SK-N-SH (cell line): Measurements from ENCODE around the gene MLLT6. TPM values are rescaled to one million over a fixed set of nuclear protein-coding genes. Genes with fewer than 3 reads are reported as not detected.

ENCODE experiments used
- CTCF ChIA-PET: fragments of 300-600, 350-600 bp; formaldehyde crosslinking; extraction: SDS; loops from one replicate; lab custom pipeline; 2021; lab: Yijun Ruan, JAX
- POLR2A ChIA-PET: fragments of 350-600 bp; sonication (Branson Sonifier 250); formaldehyde crosslinking; extraction: SDS; loops from one replicate; lab custom pipeline; 2020; ENCODE audit warnings: antibody characterized with exemption, inconsistent platforms; lab: Yijun Ruan, JAX
- DNase-seq: peaks from one replicate; pipeline ENCODE4 v3.0.0; 2012
- H2AFZ ChIP-seq: fragments of 200-600 bp; sonication (generic); 2 replicates; pipeline ENCODE4 v1.8.1; 2016; ENCODE audit warnings: antibody characterized with exemption, mild to moderate bottlenecking, low read depth
- H3F3A ChIP-seq: fragments of 200-600 bp; sonication (generic); replicated peaks from 2 replicates; pipeline ENCODE3; 2016; ENCODE audit warnings: antibody characterized with exemption, mild to moderate bottlenecking; ENCODE audit not compliant: insufficient read depth
- H3K27ac ChIP-seq, 2 experiments: fragments of 200-500 bp in 1 of 2; fragments of 200-600 bp in 1 of 2; sonication (Bioruptor generic) in 1 of 2; sonication (generic), shearing (Covaris generic) in 1 of 2; 2 replicates each; pipeline versions ENCODE4 v1.5.1 to v1.6.1; 2014 to 2016; ENCODE audit warnings: low read depth in 2 of 2, inconsistent platforms in 1 of 2, low read length in 1 of 2, mild to moderate bottlenecking in 1 of 2, mixed read lengths in 1 of 2
- H3K27me3 ChIP-seq: fragments of 200-600 bp; sonication (generic), shearing (Covaris generic); 2 replicates; pipeline ENCODE4 v1.6.1; 2016; ENCODE audit warnings: mixed run types; ENCODE audit not compliant: insufficient read depth
- H3K36me3 ChIP-seq, 2 experiments: fragments of 200-500 bp in 1 of 2; fragments of 200-600 bp in 1 of 2; sonication (Bioruptor generic) in 1 of 2; sonication (generic) in 1 of 2; replicated peaks in 1 of 2; 2 replicates each; pipeline versions ENCODE3 to v1.5.1; 2014 to 2016; ENCODE audit warnings: low read length in 1 of 2, mild to moderate bottlenecking in 1 of 2; ENCODE audit not compliant: insufficient read depth in 2 of 2, control insufficient read depth in 1 of 2
- H3K4me1 ChIP-seq, 2 experiments: fragments of 200-500 bp in 1 of 2; fragments of 200-600 bp in 1 of 2; sonication (Bioruptor generic) in 1 of 2; sonication (generic), shearing (Covaris generic) in 1 of 2; 2 replicates each; pipeline versions ENCODE4 v1.5.1 to v1.6.1; 2014 to 2016; ENCODE audit warnings: low read depth in 1 of 2, low read length in 1 of 2, mixed run types in 1 of 2; ENCODE audit not compliant: insufficient read depth in 2 of 2, control insufficient read depth in 1 of 2
- H3K4me2 ChIP-seq: fragments of 200-600 bp; sonication (generic), shearing (Covaris generic); 2 replicates; pipeline ENCODE4 v1.6.1; 2017; ENCODE audit warnings: mixed run types
- H3K4me3 ChIP-seq, 2 experiments: fragments of 200-500 bp in 1 of 2; fragments of 200-600 bp in 1 of 2; sonication (Bioruptor generic) in 1 of 2; sonication (generic), shearing (Covaris generic) in 1 of 2; 2 replicates each; pipeline versions ENCODE4 v1.5.1 to v1.8.1; 2014 to 2016; ENCODE audit warnings: low read depth in 2 of 2, inconsistent platforms in 1 of 2, low read length in 1 of 2, mild to moderate bottlenecking in 1 of 2, mixed read lengths in 1 of 2, moderate library complexity in 1 of 2
- H3K79me2 ChIP-seq: fragments of 200-600 bp; sonication (generic); 2 replicates; pipeline ENCODE4 v1.8.1; 2017; ENCODE audit warnings: mild to moderate bottlenecking; ENCODE audit not compliant: insufficient read depth
- H3K9ac ChIP-seq: fragments of 200-600 bp; sonication (generic); 2 replicates; pipeline ENCODE4 v1.6.1; 2017; ENCODE audit warnings: mixed run types
- H3K9me2 ChIP-seq: fragments of 200-600 bp; sonication (generic); 2 replicates; pipeline ENCODE4 v1.6.1; 2017; ENCODE audit warnings: mixed run types
- H3K9me3 ChIP-seq: fragments of 200-600 bp; sonication (generic); 2 replicates; pipeline ENCODE4 v1.6.1; 2017; ENCODE audit warnings: mixed run types, mild to moderate bottlenecking, moderate library complexity
- H4K20me1 ChIP-seq: fragments of 200-600 bp; sonication (generic); 2 replicates; pipeline ENCODE4 v1.6.1; 2017; ENCODE audit warnings: mild to moderate bottlenecking, mixed run types; ENCODE audit not compliant: insufficient read depth
- CTCF ChIP-seq: fragments of 200-600 bp; sonication (generic); IDR thresholded peaks from 2 replicates; pipeline ENCODE4 v1.6.1; 2017; ENCODE audit warnings: antibody characterized with exemption, mild to moderate bottlenecking, moderate library complexity
- RFX5 ChIP-seq: IDR thresholded peaks from 2 replicates; pipeline ENCODE4 v1.6.1; 2012; ENCODE audit warnings: mild to moderate bottlenecking, improper control_type of control experiment, low read length
- TAF1 ChIP-seq: IDR thresholded peaks from 2 replicates; pipeline ENCODE4 v1.6.1; 2012; ENCODE audit warnings: low read depth, mild to moderate bottlenecking, low read length, moderate library complexity, borderline replicate concordance
- USF1 ChIP-seq: IDR thresholded peaks from 2 replicates; pipeline ENCODE4 v1.4.0; 2012; ENCODE audit warnings: low read depth, borderline replicate concordance
- YY1 ChIP-seq: IDR thresholded peaks from 2 replicates; pipeline ENCODE4 v1.4.0; 2012; ENCODE audit warnings: low read depth, mild to moderate bottlenecking
- ZBTB33 ChIP-seq: IDR thresholded peaks from 2 replicates; pipeline ENCODE4 v1.4.0; 2012; ENCODE audit warnings: low read depth, borderline replicate concordance
- whole genome bisulfite sequencing: methylation state at CpG from one replicate; pipeline ENCODE4 v1.1.6; 2017; ENCODE audit warnings: low lambda C conversion rate; 5-methylcytosine and 5-hydroxymethylcytosine counted together
- polyA plus RNA-seq, 3 experiments: library from polyadenylated mRNA; depleted of rRNA; stranded (reverse); fragments of >200 nt; gene quantifications; 2 replicates each; pipeline ENCODE4 v1.2.3, GENCODE V29; 2012

The MLLT6 gene
- polyA plus RNA-seq, 1 of the 3 experiments (the other 2 are of a cell fraction): 41.5 TPM

GRCh38 chr17:38658741-38659345 lies 46.2 kb upstream of the MLLT6 start:
- H4K20me1 ChIP-seq: no peaks in the 10 kb centered on the region
- no peak overlapping the region for H2AFZ ChIP-seq
- H3K4me2 ChIP-seq: no peak overlapping the region
- POLR2A ChIA-PET: no interaction called here
- no peaks in the 10 kb centered on the region for H3K9me2 ChIP-seq
- CTCF ChIA-PET: interaction anchor here (1.4 to 12.2 kb wide), 6 partner anchors 9 to 101 kb away, joined by 4 to 111 read pairs (median 10); partner anchors contain the start of gene SRCIN1
- H3K9me3 ChIP-seq: no peaks in the 10 kb centered on the region
- no peak overlapping the region for H3K27ac ChIP-seq
- H3F3A ChIP-seq: no peaks in the 10 kb centered on the region
- H3K4me1 ChIP-seq: peaks cover 0 to 4% of the 10 kb centered on the region in 2 experiments; a peak in 1 of 4 replicates
- no peak overlapping the region for H3K9ac ChIP-seq
- H3K27me3 ChIP-seq: peaks cover 11% of the 10 kb centered on the region
- WGBS: 77% methylated on average over 6 of the region's 13 CpGs
- H3K79me2 ChIP-seq: no peaks in the 10 kb centered on the region
- no peaks in the 10 kb centered on the region for H3K36me3 ChIP-seq
- DNase-seq: no peak
- TF ChIP-seq RFX5 (no peak), ZBTB33 (no peak)
- H3K4me3 ChIP-seq: no peak overlapping the region

- WGBS: 79% methylated on average over 7 of the region's 7 CpGs
- no peak overlapping the region for H2AFZ ChIP-seq
- ChIA-PET CTCF (interaction anchor here (0.9 to 12.2 kb wide), 7 partner anchors 8 to 150 kb away, joined by 4 to 111 read pairs (median 5); partner anchors contain the start of gene SRCIN1), POLR2A (no interaction called here)
- H3K4me2 ChIP-seq: no peak overlapping the region
- no peaks in the 10 kb centered on the region for H3F3A ChIP-seq
- no peaks in the 10 kb centered on the region for H3K9me3 ChIP-seq
- no peak overlapping the region for H3K27ac ChIP-seq
- H3K36me3 ChIP-seq: no peaks in the 10 kb centered on the region
- no peak overlapping the region for H3K9ac ChIP-seq
- no peaks in the 10 kb centered on the region for H4K20me1 ChIP-seq
- no peaks in the 10 kb centered on the region for H3K79me2 ChIP-seq
- H3K4me3 ChIP-seq: no peak overlapping the region
- H3K9me2 ChIP-seq: no peaks in the 10 kb centered on the region
- TF ChIP-seq YY1: no peak
- TF ChIP-seq CTCF: no peak
- no peak for TF ChIP-seq TAF1
- TF ChIP-seq USF1: no peak
- H3K27me3 ChIP-seq: peaks cover 7% of the 10 kb centered on the region
- H3K4me1 ChIP-seq: peaks cover 0 to 4% of the 10 kb centered on the region in 2 experiments; a peak in 1 of 4 replicates
- DNase-seq: no peak
Observed at GRCh38 chr17:38659415-38659814, 45.7 kb upstream of the MLLT6 start.
